Gastrocnemius medialis (tissue), 4 donors: ENCODE measurements around the gene PTPRC.

ENCODE experiments used
- CTCF ChIP-seq, 5 experiments: fragments of 450-650 bp in 3 of 5; fragments of 200-600 bp in 2 of 5; sonication (generic) in 2 of 5; IDR thresholded peaks in 4 of 5; conservative IDR thresholded peaks in 1 of 5; 1 replicate in 4 of 5; 2 replicates in 1 of 5; pipeline ENCODE4 v1.5.1; 2016 to 2019; ENCODE audit warnings: antibody characterized with exemption in 5 of 5, mild to moderate bottlenecking in 3 of 5, moderate library complexity in 3 of 5
- POLR2A ChIP-seq, 2 donors: fragments of 450-650 bp; IDR thresholded peaks; one replicate each; pipeline ENCODE4 v1.6.1; 2017; ENCODE audit warnings: antibody characterized with exemption in 2 of 2, mild to moderate bottlenecking in 2 of 2, moderate library complexity in 2 of 2

GRCh38 chr1:198605406-198605805 is 33.4 kb upstream of the PTPRC start:
- TF ChIP-seq CTCF (IDR thresholded peaks at IDR 0.05 in 4 of 5, conservative IDR thresholded peaks at IDR 0.05 in 1 of 5) (no peak), POLR2A (IDR thresholded peaks at IDR 0.05) (no peak)
